SK-N-SH (cell line): ENCODE measurements around the gene STUB1.

ENCODE experiments used
- ELF1 ChIP-seq: IDR thresholded peaks from 2 replicates; pipeline ENCODE4 v1.4.0; 2012
- EP300 ChIP-seq, 2 experiments: IDR thresholded peaks; 2 replicates each; pipeline versions ENCODE4 v1.4.0 to v1.6.1; 2012; ENCODE audit warnings: borderline replicate concordance in 1 of 2, low read depth in 1 of 2, low read length in 1 of 2
- EZH2phosphoT487 ChIP-seq: fragments of 200-600 bp; sonication (generic); IDR thresholded peaks from 2 replicates; pipeline ENCODE4 v1.6.1; 2017; ENCODE audit warnings: low read depth, mixed run types, mild to moderate bottlenecking, antibody characterized with exemption, moderate library complexity, borderline replicate concordance
- FOXJ3 ChIP-seq: sonication (generic); formaldehyde crosslinking; IDR thresholded peaks from 2 replicates; pipeline ENCODE4 v1.5.1; 2020; ENCODE audit warnings: mild to moderate bottlenecking, missing genetic modification reagents
- JUND ChIP-seq: IDR thresholded peaks from 2 replicates; pipeline ENCODE4 v1.4.0; 2012
- MXI1 ChIP-seq: IDR thresholded peaks from 2 replicates; pipeline ENCODE4 v1.6.1; 2012; ENCODE audit warnings: mild to moderate bottlenecking, low read depth, low read length, improper control_type of control experiment
- NRF1 ChIP-seq: IDR thresholded peaks from 2 replicates; pipeline ENCODE4 v1.6.1; 2012; ENCODE audit warnings: low read depth, mild to moderate bottlenecking, low read length
- POLR2AphosphoS5 ChIP-seq: IDR thresholded peaks from 2 replicates; pipeline ENCODE4 v1.6.1; 2012; ENCODE audit warnings: low read depth, low read length
- RAD21 ChIP-seq: IDR thresholded peaks from 2 replicates; pipeline ENCODE4 v1.6.1; 2012; ENCODE audit warnings: mild to moderate bottlenecking, low read length
- RCOR1 ChIP-seq: fragments of 150-350 bp; IDR thresholded peaks from 2 replicates; pipeline ENCODE4 v1.6.1; 2017; ENCODE audit warnings: antibody characterized with exemption, low read length
- RFX5 ChIP-seq: IDR thresholded peaks from 2 replicates; pipeline ENCODE4 v1.6.1; 2012; ENCODE audit warnings: mild to moderate bottlenecking, improper control_type of control experiment, low read length
- SIN3A ChIP-seq: IDR thresholded peaks from 2 replicates; pipeline ENCODE4 v1.6.1; 2012; ENCODE audit warnings: low read depth, mild to moderate bottlenecking, low read length, moderate library complexity, borderline replicate concordance
- YY1 ChIP-seq: IDR thresholded peaks from 2 replicates; pipeline ENCODE4 v1.4.0; 2012; ENCODE audit warnings: low read depth, mild to moderate bottlenecking
- TF ChIP-seq, protein P1 (sequence below): fragments of 200-600 bp; sonication (generic); IDR thresholded peaks from 2 replicates; pipeline ENCODE4 v1.6.1; 2017; ENCODE audit warnings: antibody characterized with exemption, mild to moderate bottlenecking, moderate library complexity

DNA sequence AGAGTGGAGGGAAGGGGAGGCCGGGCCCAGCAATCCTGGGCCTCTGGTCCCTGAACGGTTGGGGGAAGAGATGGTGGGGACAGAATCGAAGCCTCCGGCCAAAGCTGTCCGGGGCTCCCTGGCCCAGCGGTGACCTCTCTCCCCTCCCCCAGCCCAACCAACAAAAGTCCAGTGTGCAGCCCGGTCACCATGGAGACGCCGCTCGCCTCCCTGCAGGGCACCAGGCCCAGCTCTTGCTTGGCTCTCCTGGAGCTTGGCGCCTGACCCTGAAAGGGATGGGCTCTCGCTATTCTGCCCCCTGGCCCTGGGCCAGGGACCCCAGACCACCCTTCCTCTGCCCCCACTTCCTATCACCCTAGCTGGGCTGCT lies 36.0 kb downstream of the STUB1 start:
- TF ChIP-seq, protein P1, sequence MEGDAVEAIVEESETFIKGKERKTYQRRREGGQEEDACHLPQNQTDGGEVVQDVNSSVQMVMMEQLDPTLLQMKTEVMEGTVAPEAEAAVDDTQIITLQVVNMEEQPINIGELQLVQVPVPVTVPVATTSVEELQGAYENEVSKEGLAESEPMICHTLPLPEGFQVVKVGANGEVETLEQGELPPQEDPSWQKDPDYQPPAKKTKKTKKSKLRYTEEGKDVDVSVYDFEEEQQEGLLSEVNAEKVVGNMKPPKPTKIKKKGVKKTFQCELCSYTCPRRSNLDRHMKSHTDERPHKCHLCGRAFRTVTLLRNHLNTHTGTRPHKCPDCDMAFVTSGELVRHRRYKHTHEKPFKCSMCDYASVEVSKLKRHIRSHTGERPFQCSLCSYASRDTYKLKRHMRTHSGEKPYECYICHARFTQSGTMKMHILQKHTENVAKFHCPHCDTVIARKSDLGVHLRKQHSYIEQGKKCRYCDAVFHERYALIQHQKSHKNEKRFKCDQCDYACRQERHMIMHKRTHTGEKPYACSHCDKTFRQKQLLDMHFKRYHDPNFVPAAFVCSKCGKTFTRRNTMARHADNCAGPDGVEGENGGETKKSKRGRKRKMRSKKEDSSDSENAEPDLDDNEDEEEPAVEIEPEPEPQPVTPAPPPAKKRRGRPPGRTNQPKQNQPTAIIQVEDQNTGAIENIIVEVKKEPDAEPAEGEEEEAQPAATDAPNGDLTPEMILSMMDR, result no peak
- TF ChIP-seq RCOR1, result no peak; the same call in 1 of the 2 replicates
- no peak for TF ChIP-seq POLR2AphosphoS5
- no peak for TF ChIP-seq NRF1
- TF ChIP-seq SIN3A, result no peak
- TF ChIP-seq EP300 (IDR thresholded peaks at IDR 0.05; ENCODE audit: borderline replicate concordance in 1 of 2, low read depth in 1 of 2, low read length in 1 of 2), result peak in 1 of 2 experiments; percentile 40; a peak in 2 of 4 replicates
- no peak for TF ChIP-seq EZH2phosphoT487
- TF ChIP-seq MXI1, result no peak; the same call in 1 of the 2 replicates
- no peak for TF ChIP-seq RFX5
- TF ChIP-seq YY1, result no peak
- no peak for TF ChIP-seq RAD21
- no peak for TF ChIP-seq JUND
- no peak for TF ChIP-seq ELF1
- TF ChIP-seq FOXJ3 (CRISPR knock-in tag), result no peak
